GM23338 (cell line): ENCODE measurements around the gene XPNPEP3. TPM values are rescaled to one million over a fixed set of nuclear protein-coding genes. Genes with fewer than 3 reads are reported as not detected.

Source experiments
- ATAC-seq: fragments of 200-7000 bp; cut with Tn5 transposase; 3 replicates; pipeline ENCODE4 v1.9.1; 2020
- DNase-seq: peaks from one replicate; pipeline ENCODE4 v3.0.0-alpha.2; 2015; ENCODE audit warnings: low spot score
- H2AFZ ChIP-seq: fragments of 200-600 bp; sonication (generic); 2 replicates; pipeline ENCODE4 v1.8.0; 2016; ENCODE audit warnings: antibody characterized with exemption, mild to moderate bottlenecking, moderate library complexity
- H3F3A ChIP-seq: fragments of 200-600 bp; sonication (generic); replicated peaks from 2 replicates; pipeline ENCODE4 v1.8.0; 2017; ENCODE audit warnings: antibody characterized with exemption, mixed run types, low read depth
- H3K27ac ChIP-seq: fragments of 200-600 bp; sonication (generic); 2 replicates; pipeline ENCODE4 v1.6.1; 2016; ENCODE audit warnings: low read depth
- H3K27me3 ChIP-seq: fragments of 200-600 bp; sonication (generic); 2 replicates; pipeline ENCODE4 v1.8.0; 2016; ENCODE audit warnings: mild to moderate bottlenecking, mixed run types, moderate library complexity; ENCODE audit not compliant: insufficient read depth
- H3K36me3 ChIP-seq: fragments of 200-600 bp; sonication (generic); 2 replicates; pipeline ENCODE4 v1.8.0; 2016; ENCODE audit warnings: mild to moderate bottlenecking; ENCODE audit not compliant: insufficient read depth
- H3K4me1 ChIP-seq: fragments of 200-600 bp; sonication (generic); 2 replicates; pipeline ENCODE4 v1.8.0; 2016; ENCODE audit warnings: mild to moderate bottlenecking, moderate library complexity; ENCODE audit not compliant: insufficient read depth
- H3K4me2 ChIP-seq: fragments of 200-600 bp; sonication (generic); 2 replicates; pipeline ENCODE4 v1.7.1; 2017; ENCODE audit warnings: mixed run types
- H3K4me3 ChIP-seq: fragments of 200-600 bp; sonication (generic); 2 replicates; pipeline ENCODE4 v1.6.1; 2016; ENCODE audit warnings: mixed run types
- H3K79me2 ChIP-seq: fragments of 200-600 bp; sonication (generic); replicated peaks from 2 replicates; pipeline ENCODE4 v1.8.0; 2017; ENCODE audit warnings: mild to moderate bottlenecking; ENCODE audit not compliant: insufficient read depth
- H3K9me2 ChIP-seq: fragments of 200-600 bp; sonication (generic); 2 replicates; pipeline ENCODE4 v1.8.0; 2017; ENCODE audit not compliant: insufficient read depth
- H4K20me1 ChIP-seq: fragments of 200-600 bp; sonication (generic); replicated peaks from 2 replicates; pipeline ENCODE4 v1.8.0; 2017; ENCODE audit warnings: mild to moderate bottlenecking; ENCODE audit not compliant: insufficient read depth
- H3K27ac Mint-ChIP-seq: 2 replicates; pipeline ENCODE4 v1.8.0; 2020; ENCODE audit warnings: inconsistent platforms, mild to moderate bottlenecking, moderate library complexity, mixed read lengths
- H3K27me3 Mint-ChIP-seq: 3 replicates; pipeline ENCODE4 v1.8.0; 2022; ENCODE audit warnings: low read depth, mild to moderate bottlenecking, moderate library complexity, mixed read lengths, inconsistent platforms; ENCODE audit not compliant: insufficient read depth, poor library complexity
- H3K36me3 Mint-ChIP-seq: 3 replicates; pipeline ENCODE4 v1.8.0; 2021; ENCODE audit warnings: low read depth, mild to moderate bottlenecking, inconsistent platforms, moderate library complexity, mixed read lengths
- H3K4me1 Mint-ChIP-seq: 3 replicates; pipeline ENCODE4 v1.8.0; 2020; ENCODE audit warnings: mild to moderate bottlenecking, inconsistent platforms, mixed read lengths
- H3K4me3 Mint-ChIP-seq: 3 replicates; pipeline ENCODE4 v1.8.0; 2021; ENCODE audit warnings: moderate library complexity, mild to moderate bottlenecking, inconsistent platforms, mixed read lengths
- H3K9me3 Mint-ChIP-seq: 3 replicates; pipeline ENCODE4 v1.8.0; 2020; ENCODE audit warnings: moderate library complexity, mild to moderate bottlenecking, inconsistent platforms, mixed read lengths
- CREB1 ChIP-seq: fragments of 250-450 bp; sonication (Bioruptor Pico); IDR thresholded peaks from 2 replicates; pipeline ENCODE4 v1.5.0; 2020; ENCODE audit warnings: low read depth, mild to moderate bottlenecking, moderate library complexity
- EZH2 ChIP-seq: fragments of 200-600 bp; sonication (generic); IDR thresholded peaks from one replicate; pipeline ENCODE4 v1.8.0; 2017; ENCODE audit warnings: antibody characterized with exemption, mild to moderate bottlenecking, low read depth; ENCODE audit not compliant: unreplicated experiment
- EZH2phosphoT487 ChIP-seq: fragments of 200-600 bp; sonication (generic); IDR thresholded peaks from one replicate; pipeline ENCODE4 v1.8.1; 2018; ENCODE audit warnings: antibody characterized with exemption; ENCODE audit not compliant: unreplicated experiment
- JUNB ChIP-seq: IDR thresholded peaks from one replicate; pipeline ENCODE4 v1.6.1; 2016; ENCODE audit warnings: antibody characterized with exemption; ENCODE audit not compliant: unreplicated experiment
- NANOG ChIP-seq: IDR thresholded peaks from 2 replicates; pipeline ENCODE4 v1.6.1; 2016; ENCODE audit warnings: antibody characterized with exemption, borderline replicate concordance
- POLR2AphosphoS5 ChIP-seq: IDR thresholded peaks from 2 replicates; pipeline ENCODE4 v1.6.1; 2016; ENCODE audit warnings: antibody characterized with exemption, low read depth
- STAT1 ChIP-seq: IDR thresholded peaks from one replicate; pipeline ENCODE4 v1.6.1; 2016; ENCODE audit warnings: antibody characterized with exemption; ENCODE audit not compliant: unreplicated experiment
- ZNF114 ChIP-seq: fragments of 250-450 bp; sonication (Bioruptor Pico); IDR thresholded peaks from 2 replicates; pipeline ENCODE4 v1.5.0; 2020; ENCODE audit warnings: mild to moderate bottlenecking, moderate library complexity
- ZNF331 ChIP-seq: fragments of 250-450 bp; sonication (Bioruptor Pico); IDR thresholded peaks from 2 replicates; pipeline ENCODE4 v1.5.0; 2020; ENCODE audit warnings: low read depth, mild to moderate bottlenecking, moderate library complexity
- polyA plus RNA-seq: library from polyadenylated mRNA; unstranded; fragments of >200 nt; fragmentation: Nextera tagmentation; extraction: Ambion mirVana; gene quantifications from 2 replicates; pipeline ENCODE4 v1.2.1, GENCODE V29; 2016
- total RNA-seq: library from RNA; depleted of rRNA; stranded (reverse); fragments of >200 nt; shearing (Covaris generic); gene quantifications from 2 replicates; pipeline ENCODE4 v1.2.3, GENCODE V29; 2014
- TF ChIP-seq, protein P1 (sequence below): IDR thresholded peaks from 2 replicates; pipeline ENCODE4 v1.6.1; 2016; ENCODE audit warnings: antibody characterized with exemption
- TF ChIP-seq, protein P2 (sequence below): fragments of 250-450 bp; sonication (Bioruptor Pico); IDR thresholded peaks from 2 replicates; pipeline ENCODE4 v1.5.0; 2020; ENCODE audit warnings: mild to moderate bottlenecking, moderate library complexity
- TF ChIP-seq, protein P3 (sequence below), 2 experiments: fragments of 200-600 bp in 1 of 2; sonication (generic) in 1 of 2; conservative IDR thresholded peaks; 2 replicates each; pipeline versions ENCODE4 v1.5.1 to v1.6.1; 2016 to 2017; ENCODE audit warnings: antibody characterized with exemption in 2 of 2, low read depth in 2 of 2, mild to moderate bottlenecking in 2 of 2, moderate library complexity in 1 of 2
- TF ChIP-seq, protein P4 (sequence below): IDR thresholded peaks from one replicate; pipeline ENCODE4 v1.6.1; 2018; ENCODE audit warnings: antibody characterized with exemption; ENCODE audit not compliant: unreplicated experiment

Gene XPNPEP3
- total and polyA plus RNA-seq, 2 experiments from 2014 or later, result 11.6 to 19.5 TPM

DNA sequence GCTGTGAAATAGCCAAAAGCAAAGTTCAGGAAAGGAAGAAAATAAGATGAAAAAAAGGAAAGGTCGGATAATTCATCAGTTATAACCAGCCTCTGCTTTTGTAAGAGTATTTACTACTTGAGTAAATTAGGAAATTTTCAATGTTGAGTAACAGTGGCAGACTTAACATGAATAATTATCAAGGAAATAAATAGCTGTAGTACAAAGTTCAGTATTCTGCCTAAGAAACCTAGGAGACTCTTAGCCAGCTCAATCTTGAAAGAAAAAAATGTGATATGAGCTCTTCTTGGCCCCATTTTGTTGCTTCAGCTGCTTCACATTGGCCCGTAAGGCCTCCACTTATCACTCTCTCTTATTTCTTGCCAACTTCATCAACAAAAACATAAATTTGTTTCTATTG, 22.0 kb downstream of the XPNPEP3 start:
- peaks cover 9% of the 10 kb centered on the region; the same call in 2 of the 3 replicates for H3K36me3 Mint-ChIP-seq
- Histone ChIP-seq H3K9me2 (no peaks in the 10 kb centered on the region), H3K27ac (no peak overlapping the region), H3K79me2 (no peaks in the 10 kb centered on the region), H3F3A (no peaks in the 10 kb centered on the region), H3K27me3 (no peaks in the 10 kb centered on the region), H2AFZ (no peak overlapping the region), H3K4me3 (no peak overlapping the region), H4K20me1 (no peaks in the 10 kb centered on the region), H3K36me3 (peaks cover 13% of the 10 kb centered on the region), H3K4me2 (no peak overlapping the region), H3K4me1 (no peaks in the 10 kb centered on the region)
- no peaks in the 10 kb centered on the region for H3K9me3 Mint-ChIP-seq
- H3K27ac Mint-ChIP-seq, result no peak overlapping the region
- ATAC-seq, result no peak
- TF ChIP-seq EZH2phosphoT487 (no peak), POLR2AphosphoS5 (no peak), EZH2 (no peak), CREB1 (CRISPR knock-in tag) (no peak), ZNF331 (CRISPR knock-in tag) (no peak), ZNF114 (CRISPR knock-in tag) (no peak), STAT1 (no peak), JUNB (no peak), NANOG (no peak)
- TF ChIP-seq, protein P1, sequence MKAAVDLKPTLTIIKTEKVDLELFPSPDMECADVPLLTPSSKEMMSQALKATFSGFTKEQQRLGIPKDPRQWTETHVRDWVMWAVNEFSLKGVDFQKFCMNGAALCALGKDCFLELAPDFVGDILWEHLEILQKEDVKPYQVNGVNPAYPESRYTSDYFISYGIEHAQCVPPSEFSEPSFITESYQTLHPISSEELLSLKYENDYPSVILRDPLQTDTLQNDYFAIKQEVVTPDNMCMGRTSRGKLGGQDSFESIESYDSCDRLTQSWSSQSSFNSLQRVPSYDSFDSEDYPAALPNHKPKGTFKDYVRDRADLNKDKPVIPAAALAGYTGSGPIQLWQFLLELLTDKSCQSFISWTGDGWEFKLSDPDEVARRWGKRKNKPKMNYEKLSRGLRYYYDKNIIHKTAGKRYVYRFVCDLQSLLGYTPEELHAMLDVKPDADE, result no peak
- TF ChIP-seq, protein P2, sequence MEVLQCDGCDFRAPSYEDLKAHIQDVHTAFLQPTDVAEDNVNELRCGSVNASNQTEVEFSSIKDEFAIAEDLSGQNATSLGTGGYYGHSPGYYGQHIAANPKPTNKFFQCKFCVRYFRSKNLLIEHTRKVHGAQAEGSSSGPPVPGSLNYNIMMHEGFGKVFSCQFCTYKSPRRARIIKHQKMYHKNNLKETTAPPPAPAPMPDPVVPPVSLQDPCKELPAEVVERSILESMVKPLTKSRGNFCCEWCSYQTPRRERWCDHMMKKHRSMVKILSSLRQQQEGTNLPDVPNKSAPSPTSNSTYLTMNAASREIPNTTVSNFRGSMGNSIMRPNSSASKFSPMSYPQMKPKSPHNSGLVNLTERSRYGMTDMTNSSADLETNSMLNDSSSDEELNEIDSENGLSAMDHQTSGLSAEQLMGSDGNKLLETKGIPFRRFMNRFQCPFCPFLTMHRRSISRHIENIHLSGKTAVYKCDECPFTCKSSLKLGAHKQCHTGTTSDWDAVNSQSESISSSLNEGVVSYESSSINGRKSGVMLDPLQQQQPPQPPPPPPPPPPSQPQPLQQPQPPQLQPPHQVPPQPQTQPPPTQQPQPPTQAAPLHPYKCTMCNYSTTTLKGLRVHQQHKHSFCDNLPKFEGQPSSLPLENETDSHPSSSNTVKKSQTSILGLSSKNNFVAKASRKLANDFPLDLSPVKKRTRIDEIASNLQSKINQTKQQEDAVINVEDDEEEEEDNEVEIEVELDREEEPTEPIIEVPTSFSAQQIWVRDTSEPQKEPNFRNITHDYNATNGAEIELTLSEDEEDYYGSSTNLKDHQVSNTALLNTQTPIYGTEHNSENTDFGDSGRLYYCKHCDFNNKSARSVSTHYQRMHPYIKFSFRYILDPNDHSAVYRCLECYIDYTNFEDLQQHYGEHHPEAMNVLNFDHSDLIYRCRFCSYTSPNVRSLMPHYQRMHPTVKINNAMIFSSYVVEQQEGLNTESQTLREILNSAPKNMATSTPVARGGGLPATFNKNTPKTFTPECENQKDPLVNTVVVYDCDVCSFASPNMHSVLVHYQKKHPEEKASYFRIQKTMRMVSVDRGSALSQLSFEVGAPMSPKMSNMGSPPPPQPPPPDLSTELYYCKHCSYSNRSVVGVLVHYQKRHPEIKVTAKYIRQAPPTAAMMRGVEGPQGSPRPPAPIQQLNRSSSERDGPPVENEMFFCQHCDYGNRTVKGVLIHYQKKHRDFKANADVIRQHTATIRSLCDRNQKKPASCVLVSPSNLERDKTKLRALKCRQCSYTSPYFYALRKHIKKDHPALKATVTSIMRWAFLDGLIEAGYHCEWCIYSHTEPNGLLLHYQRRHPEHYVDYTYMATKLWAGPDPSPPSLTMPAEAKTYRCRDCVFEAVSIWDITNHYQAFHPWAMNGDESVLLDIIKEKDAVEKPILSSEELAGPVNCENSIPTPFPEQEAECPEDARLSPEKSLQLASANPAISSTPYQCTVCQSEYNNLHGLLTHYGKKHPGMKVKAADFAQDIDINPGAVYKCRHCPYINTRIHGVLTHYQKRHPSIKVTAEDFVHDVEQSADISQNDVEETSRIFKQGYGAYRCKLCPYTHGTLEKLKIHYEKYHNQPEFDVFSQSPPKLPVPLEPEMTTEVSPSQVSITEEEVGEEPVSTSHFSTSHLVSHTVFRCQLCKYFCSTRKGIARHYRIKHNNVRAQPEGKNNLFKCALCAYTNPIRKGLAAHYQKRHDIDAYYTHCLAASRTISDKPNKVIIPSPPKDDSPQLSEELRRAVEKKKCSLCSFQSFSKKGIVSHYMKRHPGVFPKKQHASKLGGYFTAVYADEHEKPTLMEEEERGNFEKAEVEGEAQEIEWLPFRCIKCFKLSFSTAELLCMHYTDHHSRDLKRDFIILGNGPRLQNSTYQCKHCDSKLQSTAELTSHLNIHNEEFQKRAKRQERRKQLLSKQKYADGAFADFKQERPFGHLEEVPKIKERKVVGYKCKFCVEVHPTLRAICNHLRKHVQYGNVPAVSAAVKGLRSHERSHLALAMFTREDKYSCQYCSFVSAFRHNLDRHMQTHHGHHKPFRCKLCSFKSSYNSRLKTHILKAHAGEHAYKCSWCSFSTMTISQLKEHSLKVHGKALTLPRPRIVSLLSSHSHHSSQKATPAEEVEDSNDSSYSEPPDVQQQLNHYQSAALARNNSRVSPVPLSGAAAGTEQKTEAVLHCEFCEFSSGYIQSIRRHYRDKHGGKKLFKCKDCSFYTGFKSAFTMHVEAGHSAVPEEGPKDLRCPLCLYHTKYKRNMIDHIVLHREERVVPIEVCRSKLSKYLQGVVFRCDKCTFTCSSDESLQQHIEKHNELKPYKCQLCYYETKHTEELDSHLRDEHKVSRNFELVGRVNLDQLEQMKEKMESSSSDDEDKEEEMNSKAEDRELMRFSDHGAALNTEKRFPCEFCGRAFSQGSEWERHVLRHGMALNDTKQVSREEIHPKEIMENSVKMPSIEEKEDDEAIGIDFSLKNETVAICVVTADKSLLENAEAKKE (CRISPR knock-in tag), result no peak
- TF ChIP-seq, protein P3, sequence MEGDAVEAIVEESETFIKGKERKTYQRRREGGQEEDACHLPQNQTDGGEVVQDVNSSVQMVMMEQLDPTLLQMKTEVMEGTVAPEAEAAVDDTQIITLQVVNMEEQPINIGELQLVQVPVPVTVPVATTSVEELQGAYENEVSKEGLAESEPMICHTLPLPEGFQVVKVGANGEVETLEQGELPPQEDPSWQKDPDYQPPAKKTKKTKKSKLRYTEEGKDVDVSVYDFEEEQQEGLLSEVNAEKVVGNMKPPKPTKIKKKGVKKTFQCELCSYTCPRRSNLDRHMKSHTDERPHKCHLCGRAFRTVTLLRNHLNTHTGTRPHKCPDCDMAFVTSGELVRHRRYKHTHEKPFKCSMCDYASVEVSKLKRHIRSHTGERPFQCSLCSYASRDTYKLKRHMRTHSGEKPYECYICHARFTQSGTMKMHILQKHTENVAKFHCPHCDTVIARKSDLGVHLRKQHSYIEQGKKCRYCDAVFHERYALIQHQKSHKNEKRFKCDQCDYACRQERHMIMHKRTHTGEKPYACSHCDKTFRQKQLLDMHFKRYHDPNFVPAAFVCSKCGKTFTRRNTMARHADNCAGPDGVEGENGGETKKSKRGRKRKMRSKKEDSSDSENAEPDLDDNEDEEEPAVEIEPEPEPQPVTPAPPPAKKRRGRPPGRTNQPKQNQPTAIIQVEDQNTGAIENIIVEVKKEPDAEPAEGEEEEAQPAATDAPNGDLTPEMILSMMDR (conservative IDR thresholded peaks at IDR 0.05; ENCODE audit: low read depth in 2 of 2), result no peak
- TF ChIP-seq, protein P4, sequence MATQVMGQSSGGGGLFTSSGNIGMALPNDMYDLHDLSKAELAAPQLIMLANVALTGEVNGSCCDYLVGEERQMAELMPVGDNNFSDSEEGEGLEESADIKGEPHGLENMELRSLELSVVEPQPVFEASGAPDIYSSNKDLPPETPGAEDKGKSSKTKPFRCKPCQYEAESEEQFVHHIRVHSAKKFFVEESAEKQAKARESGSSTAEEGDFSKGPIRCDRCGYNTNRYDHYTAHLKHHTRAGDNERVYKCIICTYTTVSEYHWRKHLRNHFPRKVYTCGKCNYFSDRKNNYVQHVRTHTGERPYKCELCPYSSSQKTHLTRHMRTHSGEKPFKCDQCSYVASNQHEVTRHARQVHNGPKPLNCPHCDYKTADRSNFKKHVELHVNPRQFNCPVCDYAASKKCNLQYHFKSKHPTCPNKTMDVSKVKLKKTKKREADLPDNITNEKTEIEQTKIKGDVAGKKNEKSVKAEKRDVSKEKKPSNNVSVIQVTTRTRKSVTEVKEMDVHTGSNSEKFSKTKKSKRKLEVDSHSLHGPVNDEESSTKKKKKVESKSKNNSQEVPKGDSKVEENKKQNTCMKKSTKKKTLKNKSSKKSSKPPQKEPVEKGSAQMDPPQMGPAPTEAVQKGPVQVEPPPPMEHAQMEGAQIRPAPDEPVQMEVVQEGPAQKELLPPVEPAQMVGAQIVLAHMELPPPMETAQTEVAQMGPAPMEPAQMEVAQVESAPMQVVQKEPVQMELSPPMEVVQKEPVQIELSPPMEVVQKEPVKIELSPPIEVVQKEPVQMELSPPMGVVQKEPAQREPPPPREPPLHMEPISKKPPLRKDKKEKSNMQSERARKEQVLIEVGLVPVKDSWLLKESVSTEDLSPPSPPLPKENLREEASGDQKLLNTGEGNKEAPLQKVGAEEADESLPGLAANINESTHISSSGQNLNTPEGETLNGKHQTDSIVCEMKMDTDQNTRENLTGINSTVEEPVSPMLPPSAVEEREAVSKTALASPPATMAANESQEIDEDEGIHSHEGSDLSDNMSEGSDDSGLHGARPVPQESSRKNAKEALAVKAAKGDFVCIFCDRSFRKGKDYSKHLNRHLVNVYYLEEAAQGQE, result no peak
- H3K27me3 Mint-ChIP-seq, result peaks cover 2% of the 10 kb centered on the region
- H3K4me1 Mint-ChIP-seq, result no peaks in the 10 kb centered on the region
- H3K4me3 Mint-ChIP-seq, result no peak overlapping the region
- DNase-seq, result no peak
